WTC11 (cell line): ENCODE data around the gene DFFB. TPM values are rescaled to one million over a fixed set of nuclear protein-coding genes. Genes with fewer than 3 reads are reported as not detected.

Experiments
- ATAC-seq: fragments of 200-7000 bp; cut with Tn5 transposase; 2 replicates; pipeline ENCODE4 v1.10.0; 2021; ENCODE audit warnings: mild to moderate bottlenecking, moderate library complexity
- CTCF ChIA-PET: fragments of 300-600 bp; sonication (Branson Sonifier 250); formaldehyde crosslinking; loops from one replicate; lab custom pipeline; 2021; ENCODE audit warnings: antibody characterized with exemption; lab: Charles Lee
- POLR2A ChIA-PET: fragments of 350-600 bp; sonication (Branson Sonifier 250); formaldehyde crosslinking; loops from one replicate; lab custom pipeline; 2021; ENCODE audit warnings: antibody characterized with exemption; lab: Charles Lee
- DNase-seq: peaks from one replicate; pipeline ENCODE4 v3.0.0; 2021; ENCODE audit warnings: low spot score
- H3K27ac Mint-ChIP-seq: 2 replicates; pipeline ENCODE4 v1.8.0; 2021; ENCODE audit warnings: mixed read lengths
- H3K27me3 Mint-ChIP-seq: 2 replicates; pipeline ENCODE4 v1.8.0; 2021; ENCODE audit warnings: low read depth, mild to moderate bottlenecking, moderate library complexity, mixed read lengths
- H3K36me3 Mint-ChIP-seq: 2 replicates; pipeline ENCODE4 v1.8.0; 2021; ENCODE audit warnings: mixed read lengths
- H3K4me1 Mint-ChIP-seq: 2 replicates; pipeline ENCODE4 v1.8.0; 2022; ENCODE audit warnings: mixed read lengths
- H3K4me3 Mint-ChIP-seq: 2 replicates; pipeline ENCODE4 v1.8.0; 2021; ENCODE audit warnings: mild to moderate bottlenecking, moderate library complexity, mixed read lengths
- H3K9me3 Mint-ChIP-seq: 2 replicates; pipeline ENCODE4 v1.8.0; 2021; ENCODE audit warnings: mixed read lengths
- AFF4 ChIP-seq: sonication (generic); formaldehyde crosslinking; IDR thresholded peaks from 2 replicates; pipeline ENCODE4 v1.8.1; 2023; ENCODE audit warnings: mild to moderate bottlenecking, missing genetic modification reagents, borderline replicate concordance
- AR ChIP-seq: fragments of 250-450 bp; sonication (Bioruptor Pico); IDR thresholded peaks from 2 replicates; pipeline ENCODE4 v1.9.0; 2021; ENCODE audit warnings: mild to moderate bottlenecking
- ATF1 ChIP-seq: sonication (generic); formaldehyde crosslinking; IDR thresholded peaks from 2 replicates; pipeline ENCODE4 v1.8.1; 2023; ENCODE audit warnings: mild to moderate bottlenecking, moderate library complexity, missing genetic modification reagents
- CTCF ChIP-seq: fragments of 200-600 bp; IDR thresholded peaks from 2 replicates; pipeline ENCODE4 v1.8.0; 2022; ENCODE audit warnings: antibody characterized with exemption
- E2F1 ChIP-seq: sonication (generic); formaldehyde crosslinking; IDR thresholded peaks from 2 replicates; pipeline ENCODE4 v1.8.0; 2022; ENCODE audit warnings: mild to moderate bottlenecking, missing genetic modification reagents
- ELF4 ChIP-seq: sonication (generic); formaldehyde crosslinking; IDR thresholded peaks from 2 replicates; pipeline ENCODE4 v1.8.1; 2022; ENCODE audit warnings: low read depth, mild to moderate bottlenecking, moderate library complexity, missing genetic modification reagents
- EMX1 ChIP-seq: fragments of 250-450 bp; sonication (Bioruptor Pico); IDR thresholded peaks from 2 replicates; pipeline ENCODE4 v1.8.0; 2021; ENCODE audit warnings: mild to moderate bottlenecking
- ERG ChIP-seq: fragments of 250-450 bp; sonication (Bioruptor Pico); IDR thresholded peaks from 2 replicates; pipeline ENCODE4 v1.8.0; 2021; ENCODE audit warnings: mild to moderate bottlenecking
- FOXK1 ChIP-seq: sonication (generic); formaldehyde crosslinking; IDR thresholded peaks from 2 replicates; pipeline ENCODE4 v1.8.0; 2022; ENCODE audit warnings: mild to moderate bottlenecking, moderate library complexity, missing genetic modification reagents
- IRF2 ChIP-seq: sonication (generic); formaldehyde crosslinking; IDR thresholded peaks from 2 replicates; pipeline ENCODE4 v1.8.0; 2022; ENCODE audit warnings: low read depth, missing genetic modification reagents, borderline replicate concordance
- NR3C1 ChIP-seq: sonication (generic); formaldehyde crosslinking; conservative IDR thresholded peaks from 2 replicates; pipeline ENCODE4 v1.8.1; 2023; ENCODE audit warnings: low read depth, mild to moderate bottlenecking, missing genetic modification reagents
- SMAD3 ChIP-seq: sonication (generic); formaldehyde crosslinking; IDR thresholded peaks from 2 replicates; pipeline ENCODE4 v1.8.0; 2022; ENCODE audit warnings: missing genetic modification reagents, mild to moderate bottlenecking, borderline replicate concordance
- SMAD4 ChIP-seq: sonication (generic); formaldehyde crosslinking; IDR thresholded peaks from 2 replicates; pipeline ENCODE4 v1.8.0; 2022; ENCODE audit warnings: mild to moderate bottlenecking, missing genetic modification reagents
- USF1 ChIP-seq: sonication (generic); formaldehyde crosslinking; IDR thresholded peaks from 2 replicates; pipeline ENCODE4 v1.8.0; 2022; ENCODE audit warnings: mild to moderate bottlenecking, missing genetic modification reagents
- USF2 ChIP-seq: sonication (generic); formaldehyde crosslinking; IDR thresholded peaks from 2 replicates; pipeline ENCODE4 v1.8.1; 2023; ENCODE audit warnings: mild to moderate bottlenecking, missing genetic modification reagents, moderate library complexity
- ZNF317 ChIP-seq: sonication (generic); formaldehyde crosslinking; IDR thresholded peaks from 2 replicates; pipeline ENCODE4 v1.8.1; 2023; ENCODE audit warnings: low read depth, mild to moderate bottlenecking, moderate library complexity, missing genetic modification reagents, borderline replicate concordance
- ZNF425 ChIP-seq: fragments of 250-450 bp; sonication (Bioruptor Pico); conservative IDR thresholded peaks from 2 replicates; pipeline ENCODE4 v1.9.0; 2021; ENCODE audit warnings: mild to moderate bottlenecking
- total RNA-seq: library from RNA; stranded (reverse); gene quantifications from 3 replicates; pipeline ENCODE4 v1.2.3, GENCODE V29; 2021

Gene DFFB
- total RNA-seq, 1 experiment from 2014 or later: 9.2 TPM

GRCh38 chr1:3814065-3814464, 43.2 kb upstream of the DFFB start:
- no peak for TF ChIP-seq NR3C1 (CRISPR knock-in tag)
- no peak for TF ChIP-seq USF2 (CRISPR knock-in tag)

GRCh38 chr1:3814771-3815561, 42.3 kb upstream of the DFFB start:
- H3K27ac Mint-ChIP-seq: no peak overlapping the region
- no peak for ATAC-seq
- no peak for TF ChIP-seq SMAD4 (CRISPR knock-in tag)
- no peak for TF ChIP-seq FOXK1 (CRISPR knock-in tag)
- no peak for TF ChIP-seq EMX1 (CRISPR knock-in tag)
- no peak for TF ChIP-seq ELF4 (CRISPR knock-in tag)
- no peak for TF ChIP-seq AFF4
- no peak for TF ChIP-seq E2F1 (CRISPR knock-in tag)
- TF ChIP-seq ZNF317 (CRISPR knock-in tag): no peak
- TF ChIP-seq SMAD3: no peak
- TF ChIP-seq IRF2: no peak
- no peak for TF ChIP-seq AR (CRISPR knock-in tag)
- TF ChIP-seq USF1 (CRISPR knock-in tag): no peak
- TF ChIP-seq ZNF425: no peak
- no peak for TF ChIP-seq ATF1 (CRISPR knock-in tag)
- no peak for TF ChIP-seq CTCF
- no peak for TF ChIP-seq ERG (CRISPR knock-in tag)

More at GRCh38 chr1:3814065-3814464, 43.2 kb upstream of the DFFB start:
- Mint-ChIP-seq H3K9me3 (peaks cover 4% of the 10 kb centered on the region), H3K27ac (no peak overlapping the region), H3K27me3 (no peaks in the 10 kb centered on the region; the same call in 1 of the 2 replicates), H3K4me1 (peaks cover 2% of the 10 kb centered on the region), H3K36me3 (no peaks in the 10 kb centered on the region; the same call in 1 of the 2 replicates), H3K4me3 (no peak overlapping the region)
- DNase-seq (no peak), ATAC-seq (no peak)
- ChIA-PET CTCF (no interaction called here), POLR2A (no interaction called here)

More at GRCh38 chr1:3814771-3815561, 42.3 kb upstream of the DFFB start:
- no peak for DNase-seq
- Mint-ChIP-seq H3K36me3 (peaks cover 1% of the 10 kb centered on the region), H3K27me3 (no peaks in the 10 kb centered on the region), H3K9me3 (peaks cover 3% of the 10 kb centered on the region), H3K4me3 (no peak overlapping the region), H3K4me1 (peaks cover 2% of the 10 kb centered on the region)
- ChIA-PET CTCF (interaction anchor here (1.1 kb wide), 1 partner anchor 13 kb away, joined by 4 read pairs; no protein-coding TSS in a partner anchor), POLR2A (no interaction called here)
